Left kidney (tissue), 1 donor: Measurements from ENCODE around the gene BANP. TPM values are rescaled to one million over a fixed set of nuclear protein-coding genes. Genes with fewer than 3 reads are reported as not detected.

Source experiments
- polyA plus RNA-seq: library from polyadenylated mRNA; unstranded; fragments of 120-200 nt; gene quantifications from one replicate; pipeline ENCODE4 v1.2.1, GENCODE V29; 2013; ENCODE audit not compliant: insufficient read length

Gene BANP
- polyA plus RNA-seq, 1 donor, result 26.8 TPM

Other genes starting within 250 kb of the BANP start
- gene KLHDC4, start 185.4 kb upstream of the BANP start, polyA plus RNA-seq, result 48.0 TPM
- gene SLC7A5, start 81.9 kb upstream of the BANP start, polyA plus RNA-seq, result 3.8 TPM
- gene CA5A, start 14.9 kb upstream of the BANP start, polyA plus RNA-seq, result 0.25 TPM